Endothelial cell (in vitro differentiated cells): ENCODE measurements around the gene CALML6. TPM values are rescaled to one million over a fixed set of nuclear protein-coding genes. Genes with fewer than 3 reads are reported as not detected.

Source experiments
- DNase-seq: peaks from one replicate; pipeline ENCODE4 v3.0.0; 2021; ENCODE audit warnings: low spot score
- H3K27ac Mint-ChIP-seq: one replicate; pipeline ENCODE4 v1.8.0; 2021; ENCODE audit warnings: mixed read lengths, inconsistent platforms; ENCODE audit not compliant: unreplicated experiment
- H3K27me3 Mint-ChIP-seq: one replicate; pipeline ENCODE4 v1.8.0; 2021; ENCODE audit warnings: mild to moderate bottlenecking, moderate library complexity, mixed read lengths, inconsistent platforms; ENCODE audit not compliant: unreplicated experiment
- H3K36me3 Mint-ChIP-seq: one replicate; pipeline ENCODE4 v1.8.0; 2021; ENCODE audit warnings: mild to moderate bottlenecking, low read depth, mixed read lengths, inconsistent platforms; ENCODE audit not compliant: unreplicated experiment
- H3K4me1 Mint-ChIP-seq: one replicate; pipeline ENCODE4 v1.8.0; 2021; ENCODE audit warnings: mild to moderate bottlenecking, mixed read lengths, inconsistent platforms; ENCODE audit not compliant: unreplicated experiment
- H3K4me3 Mint-ChIP-seq: one replicate; pipeline ENCODE4 v1.8.0; 2021; ENCODE audit warnings: mild to moderate bottlenecking, mixed read lengths, inconsistent platforms; ENCODE audit not compliant: unreplicated experiment
- H3K9me3 Mint-ChIP-seq: one replicate; pipeline ENCODE4 v1.8.0; 2021; ENCODE audit warnings: mixed read lengths, inconsistent platforms; ENCODE audit not compliant: unreplicated experiment
- total RNA-seq: library from RNA; stranded (reverse); fragmentation: NEBNext Ultra II Directional; extraction: Animal tissue kit (Norgen Biotek cat#: 25700); gene quantifications from one replicate; pipeline ENCODE4 v1.2.1, GENCODE V29; 2021; ENCODE audit not compliant: unreplicated experiment
- TF ChIP-seq, protein P1 (sequence below): fragments of 200-600 bp; sonication (generic); IDR thresholded peaks from one replicate; pipeline ENCODE4 v1.5.0; 2021; ENCODE audit warnings: antibody characterized with exemption; ENCODE audit not compliant: unreplicated experiment

CALML6 gene
- total RNA-seq, 1 donor from 2014 or later = 0.64 TPM

- peaks cover under 1% of the 10 kb centered on the region for H3K4me1 Mint-ChIP-seq
- no peak for DNase-seq
- H3K4me3 Mint-ChIP-seq = no peak overlapping the region
- peaks cover 1% of the 10 kb centered on the region for H3K36me3 Mint-ChIP-seq
- peaks cover 2% of the 10 kb centered on the region for H3K27me3 Mint-ChIP-seq
- H3K9me3 Mint-ChIP-seq = no peaks in the 10 kb centered on the region
- TF ChIP-seq, protein P1, sequence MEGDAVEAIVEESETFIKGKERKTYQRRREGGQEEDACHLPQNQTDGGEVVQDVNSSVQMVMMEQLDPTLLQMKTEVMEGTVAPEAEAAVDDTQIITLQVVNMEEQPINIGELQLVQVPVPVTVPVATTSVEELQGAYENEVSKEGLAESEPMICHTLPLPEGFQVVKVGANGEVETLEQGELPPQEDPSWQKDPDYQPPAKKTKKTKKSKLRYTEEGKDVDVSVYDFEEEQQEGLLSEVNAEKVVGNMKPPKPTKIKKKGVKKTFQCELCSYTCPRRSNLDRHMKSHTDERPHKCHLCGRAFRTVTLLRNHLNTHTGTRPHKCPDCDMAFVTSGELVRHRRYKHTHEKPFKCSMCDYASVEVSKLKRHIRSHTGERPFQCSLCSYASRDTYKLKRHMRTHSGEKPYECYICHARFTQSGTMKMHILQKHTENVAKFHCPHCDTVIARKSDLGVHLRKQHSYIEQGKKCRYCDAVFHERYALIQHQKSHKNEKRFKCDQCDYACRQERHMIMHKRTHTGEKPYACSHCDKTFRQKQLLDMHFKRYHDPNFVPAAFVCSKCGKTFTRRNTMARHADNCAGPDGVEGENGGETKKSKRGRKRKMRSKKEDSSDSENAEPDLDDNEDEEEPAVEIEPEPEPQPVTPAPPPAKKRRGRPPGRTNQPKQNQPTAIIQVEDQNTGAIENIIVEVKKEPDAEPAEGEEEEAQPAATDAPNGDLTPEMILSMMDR = no peak
- H3K27ac Mint-ChIP-seq = no peak overlapping the region
Observed at GRCh38 chr1:1962752-1963151, 47.7 kb downstream of the CALML6 start.

DNA sequence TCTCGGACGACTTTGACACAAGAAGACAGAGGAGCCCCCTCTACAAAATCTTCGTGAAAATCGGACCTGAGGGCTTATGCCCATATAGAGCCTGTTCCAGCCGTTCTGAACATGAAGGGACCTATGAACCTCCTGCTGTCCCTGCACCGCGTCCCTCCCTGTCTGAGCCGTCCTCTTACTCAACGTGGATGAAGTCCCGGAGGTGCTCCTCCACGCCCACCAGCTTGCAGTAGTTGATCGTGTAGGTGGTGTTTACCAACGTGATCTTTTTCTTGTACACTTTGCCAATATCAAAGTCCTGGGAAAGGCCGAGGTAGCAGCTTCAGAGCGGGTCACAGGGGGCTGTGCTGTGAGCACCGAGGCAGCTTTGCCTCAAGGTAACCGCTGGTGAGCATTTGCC is 48.5 kb downstream of the CALML6 start:
- peaks cover 3% of the 10 kb centered on the region for H3K27me3 Mint-ChIP-seq
- TF ChIP-seq, protein P1 = no peak
- H3K4me3 Mint-ChIP-seq = no peak overlapping the region
- peaks cover 5% of the 10 kb centered on the region for H3K36me3 Mint-ChIP-seq
- DNase-seq = no peak
- H3K9me3 Mint-ChIP-seq = no peaks in the 10 kb centered on the region
- H3K4me1 Mint-ChIP-seq = peaks cover 3% of the 10 kb centered on the region
- no peak overlapping the region for H3K27ac Mint-ChIP-seq

- H3K36me3 Mint-ChIP-seq = peaks cover 5% of the 10 kb centered on the region
- DNase-seq = no peak
- no peak overlapping the region for H3K4me3 Mint-ChIP-seq
- no peak overlapping the region for H3K27ac Mint-ChIP-seq
- H3K9me3 Mint-ChIP-seq = no peaks in the 10 kb centered on the region
- peaks cover 3% of the 10 kb centered on the region for H3K4me1 Mint-ChIP-seq
- H3K27me3 Mint-ChIP-seq = peaks cover 5% of the 10 kb centered on the region
- TF ChIP-seq, protein P1 = no peak
Observed at GRCh38 chr1:1964811-1965210, 49.8 kb downstream of the CALML6 start.

- H3K4me3 Mint-ChIP-seq = no peak overlapping the region
- peaks cover 5% of the 10 kb centered on the region for H3K36me3 Mint-ChIP-seq
- H3K4me1 Mint-ChIP-seq = peaks cover 3% of the 10 kb centered on the region
- H3K9me3 Mint-ChIP-seq = no peaks in the 10 kb centered on the region
- DNase-seq = no peak
- peaks cover 6% of the 10 kb centered on the region for H3K27me3 Mint-ChIP-seq
- no peak overlapping the region for H3K27ac Mint-ChIP-seq
- TF ChIP-seq, protein P1 = no peak
Observed at GRCh38 chr1:1965546-1965945, 50.5 kb downstream of the CALML6 start.

GRCh38 chr1:1966071-1966740 is 51.1 kb downstream of the CALML6 start:
- no peak for DNase-seq
- H3K27me3 Mint-ChIP-seq = peaks cover 10% of the 10 kb centered on the region

More at GRCh38 chr1:1966071-1966740, 51.1 kb downstream of the CALML6 start:
- Mint-ChIP-seq H3K36me3 (peaks cover 5% of the 10 kb centered on the region), H3K9me3 (no peaks in the 10 kb centered on the region), H3K4me3 (no peak overlapping the region), H3K27ac (no peak overlapping the region), H3K4me1 (peaks cover 3% of the 10 kb centered on the region)
- TF ChIP-seq, protein P1 = no peak

Other genes with a start within 250 kb of the CALML6 start
- 140 TPM for gene SLC35E2B, start 222.5 kb upstream of the CALML6 start, total RNA-seq
- 109 TPM for gene CDK11A, start 190.9 kb upstream of the CALML6 start, total RNA-seq
- 85.4 TPM for gene NADK, start 136.8 kb upstream of the CALML6 start, total RNA-seq
- gene GNB1, start 24.2 kb upstream of the CALML6 start, total RNA-seq = 427 TPM
- gene TMEM52, start 4.0 kb downstream of the CALML6 start, total RNA-seq = 0.92 TPM
- gene CFAP74, start 88.5 kb downstream of the CALML6 start, total RNA-seq = not detected
- 0.64 TPM for gene GABRD, start 104.1 kb downstream of the CALML6 start, total RNA-seq
- gene PRKCZ, start 135.2 kb downstream of the CALML6 start, total RNA-seq = 23.1 TPM